ENCODE measurements around the gene GTPBP1.

The GTPBP1 gene

DNA sequence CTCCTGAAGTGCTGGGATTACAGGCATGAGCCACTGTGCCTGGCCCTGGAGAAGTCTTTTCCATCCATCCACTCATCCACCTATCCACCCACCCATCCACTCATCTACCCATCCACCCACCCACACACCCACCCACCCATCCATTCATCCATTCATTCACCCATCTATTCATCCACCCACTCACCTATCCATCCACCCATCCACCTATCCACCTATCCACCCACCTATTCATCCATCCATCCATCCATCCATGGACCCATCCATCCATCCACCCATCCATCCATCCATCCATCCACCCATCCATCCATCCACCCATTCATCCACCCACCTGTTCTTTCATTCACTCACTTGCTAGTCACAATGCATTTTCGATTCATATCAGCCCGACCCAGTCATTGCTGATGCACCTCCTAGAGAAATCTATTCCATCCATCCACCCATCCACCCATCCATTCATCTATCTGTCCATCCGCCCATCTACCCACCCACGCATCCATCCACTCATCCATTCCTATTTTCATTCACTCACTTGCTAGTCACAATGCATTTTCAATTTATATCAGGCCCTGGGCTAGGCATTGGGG, 67.7 kb downstream of the GTPBP1 start:
- Histone ChIP-seq H3K4me3 (no peak overlapping the region), H3K27ac (no peak overlapping the region)

DNA sequence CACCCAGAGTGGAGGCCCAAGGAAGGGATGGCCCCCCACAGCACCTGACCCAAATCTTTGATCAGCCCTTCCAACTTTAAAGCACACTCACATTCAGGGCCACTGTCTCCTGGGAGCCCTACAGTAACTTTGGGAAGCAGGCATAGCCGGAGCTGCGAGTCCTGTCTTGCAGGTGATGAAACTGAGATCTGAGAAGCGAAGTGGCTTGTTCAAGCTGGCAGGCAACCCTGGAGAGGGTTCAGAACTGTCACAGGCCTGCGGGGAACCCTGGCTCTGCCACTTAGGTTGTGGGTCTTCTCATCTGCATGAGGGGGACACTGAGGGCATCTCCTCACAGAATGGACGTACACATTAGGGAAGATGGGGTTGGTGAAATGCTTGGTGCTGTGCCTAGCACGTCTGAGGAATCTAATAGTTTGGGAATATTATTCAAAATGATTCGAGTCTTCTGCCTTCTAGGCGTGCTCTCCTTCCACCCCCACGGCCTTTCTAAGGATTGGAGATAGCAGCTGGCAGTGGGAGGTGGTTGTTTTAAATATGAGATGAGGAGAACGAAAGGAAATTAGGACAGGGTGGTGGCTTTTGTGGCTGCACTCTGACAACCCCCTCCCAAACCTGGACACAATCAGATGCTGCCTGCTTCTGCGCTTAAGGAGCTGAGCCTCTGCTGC, 68.9 kb downstream of the GTPBP1 start:
- H3K27ac ChIP-seq: peak overlapping the region in 8 of 21 experiments; percentile 30 to 72 (median 42)
- no peak overlapping the region for H3K4me3 ChIP-seq

DNA sequence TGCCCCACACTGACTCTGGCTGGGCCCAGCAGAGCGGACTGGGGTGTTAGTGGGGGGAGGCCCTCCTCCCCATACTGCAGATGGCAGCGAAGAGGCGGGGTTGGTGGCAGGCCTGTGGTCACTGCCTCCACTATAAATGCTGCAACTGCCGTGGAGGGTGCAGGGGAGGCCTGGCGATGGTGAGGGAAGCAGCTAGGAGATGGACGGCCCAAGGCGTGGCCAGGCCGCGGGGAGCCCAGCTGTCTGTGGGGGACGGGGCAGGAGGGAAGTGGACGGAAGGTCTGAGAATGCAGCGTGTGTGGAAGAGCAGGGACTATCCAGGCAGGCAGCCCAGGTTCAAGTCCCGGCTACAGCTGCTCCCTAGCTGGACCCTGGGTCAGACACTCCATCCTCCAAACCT, 69.9 kb downstream of the GTPBP1 start:
- Histone ChIP-seq H3K27ac (peak overlapping the region in 3 of 21 experiments; percentile 43 to 60 (median 58)), H3K4me3 (no peak overlapping the region)

GRCh38 chr22:38776086-38776485, 70.3 kb downstream of the GTPBP1 start:
- peak overlapping the region in 1 of 21 experiments; percentile 58 for H3K27ac ChIP-seq
- H3K4me3 ChIP-seq: no peak overlapping the region

DNA sequence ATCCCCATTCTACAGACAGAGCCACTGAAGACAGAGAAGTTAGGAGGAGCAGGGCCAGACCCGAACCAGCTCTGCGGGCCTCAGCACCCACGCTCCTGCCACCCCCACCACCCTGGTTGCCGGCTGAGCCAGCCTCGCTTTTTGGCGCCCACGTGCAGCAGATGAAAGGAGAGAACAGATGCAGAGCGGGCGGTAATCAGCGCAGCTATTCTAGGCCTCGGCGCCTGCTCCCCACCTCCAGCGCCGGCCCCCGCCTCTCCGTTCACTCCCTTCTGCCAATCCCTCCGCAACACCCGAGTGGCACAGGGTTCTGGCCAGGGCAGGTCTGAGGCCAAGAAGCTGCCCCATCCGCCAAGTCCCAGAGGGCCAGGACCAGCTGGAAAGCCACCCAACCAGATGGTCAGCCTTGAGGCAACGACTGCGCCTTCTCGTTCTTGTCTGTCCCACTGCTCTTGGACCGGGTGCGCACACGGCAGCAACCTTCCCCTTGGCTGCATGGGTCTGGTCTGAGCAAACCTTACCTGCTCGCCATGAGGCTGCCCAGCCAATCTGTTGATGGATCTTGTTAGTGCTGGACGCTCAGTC, 71.4 kb downstream of the GTPBP1 start:
- Histone ChIP-seq H3K27ac (no peak overlapping the region), H3K4me3 (no peak overlapping the region)

- Histone ChIP-seq H3K4me3 (no peak overlapping the region), H3K27ac (no peak overlapping the region)
These were observed 75.3 kb downstream of the GTPBP1 start for GRCh38 chr22:38781033-38781432.

GRCh38 chr22:38782402-38783094, 76.8 kb downstream of the GTPBP1 start:
- Histone ChIP-seq H3K4me3 (no peak overlapping the region), H3K27ac (peak overlapping the region in 2 of 21 experiments; percentile 12 to 26)
